NOMO-1 treated with DMSO at 0.1 percent for 48 hours (cell line): ENCODE results near the gene OS9.
A peak's percentile ranks its signal among the peaks of the same experiment; 100 is the strongest.

ENCODE experiments used
- DNase-seq: peaks from one replicate; lab custom pipeline; 2025; ENCODE audit not compliant: unreplicated experiment; lab: John Stamatoyannopoulos, UW

Gene OS9

GRCh38 chr12:57735198-57735855, 41.4 kb downstream of the OS9 start:
- no peak for DNase-seq

GRCh38 chr12:57735952-57736740, 42.2 kb downstream of the OS9 start:
- DNase-seq: no peak

DNA sequence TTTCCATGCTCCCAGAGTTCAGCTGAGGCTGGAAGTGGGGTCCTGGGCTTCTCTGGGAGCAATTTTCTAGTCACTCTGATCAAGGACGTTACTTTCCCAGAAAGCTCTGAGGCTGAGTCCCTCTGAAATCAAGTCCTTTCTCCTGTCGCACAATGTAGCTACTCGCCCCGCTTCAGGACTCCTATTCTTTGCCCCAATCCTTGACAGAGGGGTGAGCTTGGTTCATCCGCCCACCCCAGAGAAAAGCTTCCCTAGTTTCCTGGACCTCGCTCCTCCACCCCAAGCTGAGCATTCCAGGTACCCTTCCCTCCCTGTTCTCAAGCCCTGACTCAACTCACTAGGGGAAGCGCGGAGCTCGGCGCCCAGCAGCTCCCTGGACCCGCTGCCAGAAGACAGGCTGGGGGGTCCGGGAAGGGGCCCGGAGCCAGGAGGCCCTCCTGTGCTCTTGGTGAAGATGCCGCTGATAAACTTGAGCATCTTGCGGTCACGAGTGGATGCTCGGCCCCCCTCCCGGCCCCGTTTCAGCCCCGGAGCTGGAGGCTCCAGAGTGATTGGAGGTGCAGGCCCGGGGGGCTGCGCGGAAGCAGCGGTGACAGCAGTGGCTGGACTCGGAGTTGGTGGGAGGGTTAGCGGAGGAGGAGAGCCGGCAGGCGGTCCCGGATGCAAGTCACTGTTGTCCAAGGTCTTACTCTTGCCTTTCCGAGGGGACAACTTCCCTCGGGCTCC, 43.0 kb downstream of the OS9 start:
- no peak for DNase-seq

- no peak for DNase-seq
Observed at GRCh38 chr12:57737467-57738460, 43.8 kb downstream of the OS9 start.

DNA sequence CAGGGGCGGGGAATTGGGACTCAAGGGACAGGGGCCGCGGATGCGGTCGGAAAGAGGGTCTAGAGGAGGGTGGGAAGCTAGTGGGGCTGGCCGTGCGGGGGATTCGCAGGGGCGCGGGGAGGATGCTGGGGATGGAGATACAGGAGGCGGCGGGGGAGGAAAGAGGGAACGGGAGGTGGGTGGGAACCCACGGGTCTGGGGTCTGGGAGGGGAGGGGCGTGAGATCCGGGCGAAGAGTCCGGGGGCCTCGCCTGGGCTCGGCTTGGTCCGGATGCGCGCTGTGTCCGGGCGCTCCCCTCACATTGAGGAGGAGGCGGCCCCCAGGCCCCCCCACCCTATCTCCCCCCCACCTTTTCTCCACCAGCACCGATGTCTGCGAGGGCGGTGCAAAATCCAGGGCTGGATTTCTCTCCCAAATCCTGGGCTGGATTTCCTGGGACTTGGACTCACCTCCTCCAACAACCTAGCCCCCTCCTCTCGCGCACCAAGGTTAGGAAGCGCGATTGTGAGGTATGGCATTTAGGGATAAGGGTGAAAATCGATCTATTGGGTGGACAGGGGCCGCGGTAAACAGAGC, 44.8 kb downstream of the OS9 start, which contains the start of gene AGAP2:
Gene AGAP2 (minus strand): TSS at position 82 of the 577 bp plus-strand sequence. CDS start 496 bp downstream, outside the sequence.
- DNase-seq: no peak

DNA sequence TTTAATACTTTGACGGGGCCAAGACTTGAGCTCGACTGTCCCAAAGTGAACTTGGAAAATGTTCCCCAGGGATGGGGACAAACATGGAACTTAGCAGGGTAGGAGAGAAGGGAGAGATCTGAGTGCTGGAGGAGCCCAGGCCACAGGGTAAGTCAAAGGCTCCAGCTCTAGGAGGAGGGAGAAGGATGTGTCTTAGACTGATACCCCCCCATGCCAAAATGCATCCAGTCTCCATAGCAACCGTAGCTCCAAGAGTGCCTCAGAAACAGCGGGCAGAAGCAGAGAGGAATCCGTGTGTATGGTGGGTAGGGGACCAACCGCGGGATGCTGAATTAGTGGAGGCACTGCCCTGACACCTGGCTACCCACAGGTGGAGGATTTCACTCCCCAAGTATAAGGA, 45.5 kb downstream of the OS9 start:
- DNase-seq: no peak

- DNase-seq: no peak
Observed at GRCh38 chr12:57739914-57740538, 46.1 kb downstream of the OS9 start.

DNA sequence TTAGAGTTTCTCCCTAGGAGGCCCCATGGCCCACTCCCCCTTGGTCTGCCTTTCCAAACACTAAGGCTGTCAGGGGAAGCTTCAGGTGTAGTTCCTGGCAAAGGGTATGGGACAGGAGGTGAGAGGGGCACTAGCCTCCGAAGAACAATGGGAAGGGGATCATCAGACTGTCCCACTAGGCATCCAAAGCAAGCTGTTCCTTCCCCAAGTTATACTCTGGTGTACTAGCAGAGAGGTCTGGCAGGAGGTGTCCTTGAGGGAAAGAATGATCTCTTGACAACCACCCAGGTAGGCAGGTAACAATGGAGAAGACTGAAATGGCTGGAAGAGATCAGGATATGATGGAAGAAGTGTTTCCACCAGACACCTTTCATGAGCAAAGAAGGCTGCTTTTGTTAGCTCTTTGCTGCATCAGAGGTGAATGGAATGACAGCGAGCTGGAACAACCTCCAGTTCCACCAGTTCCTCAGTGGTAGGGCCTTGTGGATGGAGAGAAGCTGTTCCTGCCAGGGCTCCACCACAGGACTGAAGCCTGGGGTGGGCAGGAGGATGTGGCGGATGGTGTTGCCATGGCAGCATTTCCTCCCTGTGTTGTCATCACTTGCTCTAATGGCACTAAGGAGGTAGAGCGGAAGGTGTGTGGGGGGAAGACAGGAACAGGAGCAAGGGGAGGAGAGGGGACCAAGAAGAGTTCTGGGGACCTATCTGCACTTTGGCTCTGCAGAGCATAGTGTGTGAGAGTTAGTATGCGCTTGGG, 46.9 kb downstream of the OS9 start:
- DNase-seq: peak; percentile 30

DNA sequence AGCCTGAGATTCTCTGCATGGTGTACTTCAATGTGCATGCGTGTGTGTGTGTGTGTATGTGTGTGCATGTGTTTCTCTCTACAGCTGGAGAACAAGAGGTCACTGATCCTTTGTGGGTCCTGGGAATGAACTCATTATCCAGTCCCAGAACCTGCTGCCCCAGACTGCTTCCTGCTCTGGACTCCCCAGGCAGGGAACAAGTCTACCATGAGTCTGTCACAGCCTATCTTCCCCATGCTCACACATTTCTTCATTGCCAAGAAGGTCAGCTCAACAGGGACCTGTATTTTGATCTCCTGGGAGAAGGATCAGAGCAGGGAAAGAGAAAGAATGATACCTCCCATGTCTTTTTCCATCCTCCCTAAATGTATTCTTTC, 47.5 kb downstream of the OS9 start:
- DNase-seq: no peak

- peak; percentile 78 for DNase-seq
Observed at GRCh38 chr12:57741844-57742738, 48.2 kb downstream of the OS9 start.

- no peak for DNase-seq
Observed at GRCh38 chr12:57743769-57744168, 49.8 kb downstream of the OS9 start.

DNA sequence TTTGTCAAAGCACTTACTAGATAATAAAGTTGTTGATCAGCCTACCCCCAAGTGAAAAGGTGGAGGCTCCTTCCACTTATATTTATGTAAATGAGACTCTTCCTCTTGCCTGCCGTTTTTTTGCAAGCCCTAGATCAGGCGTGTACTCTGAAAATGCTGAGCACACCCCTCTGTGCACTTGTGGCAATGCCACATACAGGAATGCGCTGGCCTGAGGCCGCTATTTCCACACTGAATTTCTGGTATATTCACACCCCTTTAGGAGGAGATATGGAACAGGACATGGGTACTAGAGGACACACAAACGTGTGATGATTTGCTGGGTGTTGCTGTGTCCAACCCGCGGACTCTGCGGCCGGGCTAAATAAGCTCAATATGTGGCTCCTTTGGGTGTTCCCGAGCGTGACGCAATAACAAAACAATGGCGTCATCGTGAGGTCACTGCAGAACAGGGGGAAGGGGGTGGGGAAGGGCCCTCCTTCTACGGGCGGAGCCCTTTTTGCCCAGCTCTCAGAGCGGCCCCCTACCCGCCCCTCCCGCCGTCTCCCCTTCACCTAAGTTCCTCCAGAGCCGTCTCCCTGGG, 50.4 kb downstream of the OS9 start:
- DNase-seq: peak; percentile 63

DNA sequence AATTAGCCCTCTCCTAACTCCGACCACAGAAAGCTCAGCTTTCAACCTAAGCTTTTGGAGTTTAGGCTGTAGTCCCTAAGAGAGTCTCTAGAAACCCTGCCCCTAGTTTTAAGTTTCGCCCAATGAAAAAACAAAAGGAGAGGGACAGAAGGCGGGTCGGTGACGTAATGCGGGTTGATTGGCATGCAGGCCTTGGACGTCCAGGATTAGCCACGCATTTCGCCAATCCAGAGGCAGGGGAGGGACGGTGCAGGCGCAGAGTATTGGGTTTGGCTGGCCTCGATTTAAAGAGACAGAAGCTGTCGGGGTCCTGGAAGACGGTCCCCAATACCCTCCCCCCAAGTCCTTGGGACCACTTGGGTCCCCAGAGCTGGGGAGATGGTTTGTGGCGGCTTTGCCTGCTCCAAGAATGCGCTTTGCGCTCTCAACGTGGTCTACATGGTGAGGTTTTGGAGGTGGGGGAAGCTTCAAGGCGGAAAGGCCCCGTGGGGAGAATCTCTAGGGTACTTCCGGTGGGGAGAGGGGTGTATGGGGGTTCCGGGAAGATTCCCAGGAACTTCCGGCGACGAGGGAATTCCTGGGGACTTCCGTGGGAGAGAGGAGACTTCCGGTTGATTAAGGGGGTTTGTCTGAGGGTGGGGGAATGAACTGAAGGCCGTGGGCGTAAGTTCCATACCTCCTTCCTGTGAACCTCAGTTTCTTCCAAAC, 51.0 kb downstream of the OS9 start, which contains the start of gene TSPAN31:
Gene TSPAN31 (plus strand): TSS at position 263 of the 708 bp plus-strand sequence. CDS start 116 bp downstream, at position 379.
- DNase-seq: peak; percentile 99

DNA sequence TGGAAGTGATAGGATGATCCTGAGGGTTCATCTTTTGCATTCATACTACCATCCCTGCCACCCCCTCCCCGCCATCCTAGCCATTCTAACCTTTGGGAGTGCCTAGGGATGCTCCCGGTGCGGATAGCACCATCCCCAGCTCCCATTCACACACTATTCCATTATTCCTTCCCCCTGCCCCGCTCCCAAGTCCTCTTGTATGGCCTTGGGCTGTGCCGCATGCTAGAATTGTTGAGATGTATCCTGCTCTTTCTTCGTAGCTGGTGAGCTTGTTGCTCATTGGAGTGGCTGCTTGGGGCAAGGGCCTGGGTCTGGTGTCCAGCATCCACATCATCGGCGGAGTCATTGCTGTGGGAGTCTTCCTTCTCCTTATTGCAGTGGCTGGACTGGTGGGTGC, 51.6 kb downstream of the OS9 start:
- no peak for DNase-seq

GRCh38 chr12:57746025-57746424, 52.1 kb downstream of the OS9 start:
- no peak for DNase-seq

- DNase-seq: no peak
Observed at GRCh38 chr12:57749061-57749460, 55.1 kb downstream of the OS9 start.
